HepG2 (cell line): Measurements from ENCODE around the gene WNK1.
"Not testable (repeated sequence)": the region's sequence is repeated elsewhere in the genome, so short reads cannot be mapped to it uniquely, and the experiment has no call there.

Source experiments
- ELF1 ChIP-seq: sonication (generic); formaldehyde crosslinking; IDR thresholded peaks from 2 replicates; pipeline ENCODE4 v1.4.0; 2020; ENCODE audit warnings: missing genetic modification reagents
- ZNF292 ChIP-seq: sonication (generic); formaldehyde crosslinking; IDR thresholded peaks from 2 replicates; pipeline ENCODE4 v1.8.1; 2022; ENCODE audit warnings: mild to moderate bottlenecking, low read depth, missing genetic modification reagents, borderline replicate concordance
- TF ChIP-seq, protein P1 (sequence below): IDR thresholded peaks from 2 replicates; pipeline ENCODE4 v1.6.1; 2016; ENCODE audit warnings: missing compliant biosample characterization, missing genetic modification reagents, borderline replicate concordance
- TF ChIP-seq, protein P2 (sequence below): sonication (generic); formaldehyde crosslinking; IDR thresholded peaks from 2 replicates; pipeline ENCODE4 v1.5.0; 2020; ENCODE audit warnings: mild to moderate bottlenecking, missing genetic modification reagents, moderate library complexity

DNA sequence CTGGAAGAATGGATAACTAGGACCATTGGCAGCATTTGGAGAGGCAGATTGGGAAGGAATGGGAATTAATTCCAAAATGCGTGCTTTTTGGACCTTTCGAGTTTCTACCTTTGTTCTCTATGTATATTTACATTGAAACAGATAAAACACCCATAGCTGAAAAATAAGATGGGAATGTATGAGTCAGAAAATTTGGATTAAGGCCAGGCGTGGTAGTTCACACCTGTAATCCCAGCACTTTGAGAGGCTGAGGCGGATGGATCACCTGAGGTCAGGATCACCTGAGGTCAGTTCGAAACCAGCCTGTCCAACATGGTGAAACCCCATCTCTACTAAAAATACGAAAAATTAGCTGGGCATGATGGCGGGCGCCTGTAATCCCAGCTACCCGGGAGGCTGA lies 65.1 kb downstream of the WNK1 start:
- TF ChIP-seq ZNF292; ELF1 (CRISPR knock-in tag): not testable (repeated sequence)
- TF ChIP-seq, protein P1, sequence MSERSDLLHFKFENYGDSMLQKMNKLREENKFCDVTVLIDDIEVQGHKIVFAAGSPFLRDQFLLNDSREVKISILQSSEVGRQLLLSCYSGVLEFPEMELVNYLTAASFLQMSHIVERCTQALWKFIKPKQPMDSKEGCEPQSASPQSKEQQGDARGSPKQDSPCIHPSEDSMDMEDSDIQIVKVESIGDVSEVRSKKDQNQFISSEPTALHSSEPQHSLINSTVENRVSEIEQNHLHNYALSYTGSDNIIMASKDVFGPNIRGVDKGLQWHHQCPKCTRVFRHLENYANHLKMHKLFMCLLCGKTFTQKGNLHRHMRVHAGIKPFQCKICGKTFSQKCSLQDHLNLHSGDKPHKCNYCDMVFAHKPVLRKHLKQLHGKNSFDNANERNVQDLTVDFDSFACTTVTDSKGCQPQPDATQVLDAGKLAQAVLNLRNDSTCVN (CRISPR knock-in tag) = not testable (repeated sequence)
- TF ChIP-seq, protein P2, sequence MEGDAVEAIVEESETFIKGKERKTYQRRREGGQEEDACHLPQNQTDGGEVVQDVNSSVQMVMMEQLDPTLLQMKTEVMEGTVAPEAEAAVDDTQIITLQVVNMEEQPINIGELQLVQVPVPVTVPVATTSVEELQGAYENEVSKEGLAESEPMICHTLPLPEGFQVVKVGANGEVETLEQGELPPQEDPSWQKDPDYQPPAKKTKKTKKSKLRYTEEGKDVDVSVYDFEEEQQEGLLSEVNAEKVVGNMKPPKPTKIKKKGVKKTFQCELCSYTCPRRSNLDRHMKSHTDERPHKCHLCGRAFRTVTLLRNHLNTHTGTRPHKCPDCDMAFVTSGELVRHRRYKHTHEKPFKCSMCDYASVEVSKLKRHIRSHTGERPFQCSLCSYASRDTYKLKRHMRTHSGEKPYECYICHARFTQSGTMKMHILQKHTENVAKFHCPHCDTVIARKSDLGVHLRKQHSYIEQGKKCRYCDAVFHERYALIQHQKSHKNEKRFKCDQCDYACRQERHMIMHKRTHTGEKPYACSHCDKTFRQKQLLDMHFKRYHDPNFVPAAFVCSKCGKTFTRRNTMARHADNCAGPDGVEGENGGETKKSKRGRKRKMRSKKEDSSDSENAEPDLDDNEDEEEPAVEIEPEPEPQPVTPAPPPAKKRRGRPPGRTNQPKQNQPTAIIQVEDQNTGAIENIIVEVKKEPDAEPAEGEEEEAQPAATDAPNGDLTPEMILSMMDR (CRISPR knock-in tag) = not testable (repeated sequence)
